KBM-7 (cell line): ENCODE results near the gene SLC17A9.

ENCODE experiments used
- DNase-seq: peaks from one replicate; pipeline ENCODE4 v3.0.0-alpha.2; 2015
- in situ Hi-C: fragments of 300-500 bp; cut with MboI; formaldehyde crosslinking; loops from 2 replicates; pipeline ENCODE4 v1.14.3; 2020; ENCODE audit warnings: low sequenced_read_pairs, low pct_unique_long_range_greater_than_20kb, mixed read lengths

SLC17A9 gene

GRCh38 chr20:62975812-62976508 is 23.5 kb downstream of the SLC17A9 start:
- no peak for DNase-seq
- in situ Hi-C loops = no loop called here

- in situ Hi-C loops = no loop called here
Measured at GRCh38 chr20:62976886-62977285, 24.4 kb downstream of the SLC17A9 start.

GRCh38 chr20:62977613-62978560 is 25.4 kb downstream of the SLC17A9 start:
- in situ Hi-C loops = no loop called here

More at GRCh38 chr20:62976886-62977285, 24.4 kb downstream of the SLC17A9 start:
- no peak for DNase-seq

GRCh38 chr20:62978561-62978943 is 26.0 kb downstream of the SLC17A9 start:
- DNase-seq = no peak
- in situ Hi-C loops = no loop called here

More at GRCh38 chr20:62977613-62978560, 25.4 kb downstream of the SLC17A9 start:
- DNase-seq = peak; percentile 33

- DNase-seq = no peak
- in situ Hi-C loops = no loop called here
Measured at GRCh38 chr20:62979310-62979709, 26.8 kb downstream of the SLC17A9 start.

GRCh38 chr20:62979876-62980373 is 27.4 kb downstream of the SLC17A9 start:
- DNase-seq = no peak
- in situ Hi-C loops = no loop called here

GRCh38 chr20:62980380-62980960 is 28.0 kb downstream of the SLC17A9 start:
- in situ Hi-C loops = no loop called here
- no peak for DNase-seq

GRCh38 chr20:62980970-62981369 is 28.5 kb downstream of the SLC17A9 start:
- peak; percentile 68 for DNase-seq
- in situ Hi-C loops = no loop called here

- peak; percentile 53 for DNase-seq
- in situ Hi-C loops = no loop called here
Measured at GRCh38 chr20:62982124-62983075, 29.9 kb downstream of the SLC17A9 start.

GRCh38 chr20:62983210-62983609 is 30.7 kb downstream of the SLC17A9 start:
- DNase-seq = no peak
- in situ Hi-C loops = no loop called here

GRCh38 chr20:62984666-62985443 is 32.3 kb downstream of the SLC17A9 start:
- no peak for DNase-seq
- in situ Hi-C loops = no loop called here

- no peak for DNase-seq
- in situ Hi-C loops = no loop called here
Measured at GRCh38 chr20:62985444-62985778, 32.9 kb downstream of the SLC17A9 start.

- DNase-seq = no peak
- in situ Hi-C loops = no loop called here
Measured at GRCh38 chr20:62986257-62986800, 33.8 kb downstream of the SLC17A9 start.

GRCh38 chr20:62987114-62987513 is 34.6 kb downstream of the SLC17A9 start:
- DNase-seq = no peak
- in situ Hi-C loops = no loop called here

- in situ Hi-C loops = no loop called here
- peak; percentile 71 for DNase-seq
Measured at GRCh38 chr20:62989201-62989601, 36.7 kb downstream of the SLC17A9 start.

GRCh38 chr20:62990306-62990825 is 37.9 kb downstream of the SLC17A9 start:
- DNase-seq = no peak
- in situ Hi-C loops = no loop called here

GRCh38 chr20:62991196-62991807 is 38.8 kb downstream of the SLC17A9 start:
- no peak for DNase-seq
- in situ Hi-C loops = no loop called here
